Endodermal cell (in vitro differentiated cells): Measurements from ENCODE around the gene RGS19. TPM values are rescaled to one million over a fixed set of nuclear protein-coding genes. Genes with fewer than 3 reads are reported as not detected.

Source experiments
- DNase-seq: peaks from one replicate; pipeline ENCODE4 v3.0.0-alpha.2; 2017
- H3K27ac ChIP-seq: 2 replicates; pipeline ENCODE4 v1.5.1; 2013; ENCODE audit warnings: mild to moderate bottlenecking, low read depth, low read length, moderate library complexity
- H3K27me3 ChIP-seq: 2 replicates; pipeline ENCODE4 v1.6.1; 2013; ENCODE audit warnings: mild to moderate bottlenecking, low read length, moderate library complexity; ENCODE audit not compliant: insufficient read depth, control insufficient read depth, poor library complexity, severe bottlenecking
- H3K36me3 ChIP-seq: 2 replicates; pipeline ENCODE4 v1.7.0; 2013; ENCODE audit warnings: mild to moderate bottlenecking, low read length, moderate library complexity; ENCODE audit not compliant: control insufficient read depth, insufficient read depth
- H3K4me1 ChIP-seq: one replicate; pipeline ENCODE4 v1.7.0; 2013; ENCODE audit warnings: low read length; ENCODE audit not compliant: control insufficient read depth, insufficient read depth
- H3K4me3 ChIP-seq: 2 replicates; pipeline ENCODE4 v1.5.1; 2013; ENCODE audit warnings: mild to moderate bottlenecking, low read length, moderate library complexity
- H3K9ac ChIP-seq: 2 replicates; pipeline ENCODE4 v1.6.1; 2013; ENCODE audit warnings: mild to moderate bottlenecking, low read length, moderate library complexity; ENCODE audit not compliant: poor library complexity, severe bottlenecking; ENCODE audit errors: extremely low read depth
- H3K9me3 ChIP-seq: 2 replicates; pipeline ENCODE4 v1.6.1; 2013; ENCODE audit warnings: mild to moderate bottlenecking, low read length, moderate library complexity; ENCODE audit not compliant: control insufficient read depth
- H3K27ac Mint-ChIP-seq: 2 replicates; pipeline ENCODE4 v1.8.0; 2020; ENCODE audit warnings: mixed read lengths
- H3K27me3 Mint-ChIP-seq: 2 replicates; pipeline ENCODE4 v1.8.0; 2021; ENCODE audit warnings: mild to moderate bottlenecking, mixed read lengths; ENCODE audit not compliant: insufficient read depth
- H3K36me3 Mint-ChIP-seq: 2 replicates; pipeline ENCODE4 v1.8.0; 2020; ENCODE audit warnings: low read depth, mixed read lengths
- H3K4me1 Mint-ChIP-seq: 2 replicates; pipeline ENCODE4 v1.8.0; 2020; ENCODE audit warnings: mixed read lengths
- H3K4me3 Mint-ChIP-seq: 2 replicates; pipeline ENCODE4 v1.8.0; 2020; ENCODE audit warnings: mild to moderate bottlenecking, moderate library complexity, mixed read lengths
- H3K9me3 Mint-ChIP-seq: 2 replicates; pipeline ENCODE4 v1.8.0; 2020; ENCODE audit warnings: mild to moderate bottlenecking, mixed read lengths
- CTCF ChIP-seq: fragments of 200-600 bp; sonication (generic); conservative IDR thresholded peaks from 2 replicates; pipeline ENCODE4 v1.5.0; 2021; ENCODE audit warnings: antibody characterized with exemption, mild to moderate bottlenecking
- WGBS, 2 experiments: methylation state at CpG; one replicate each; pipeline versions ENCODE4 v1.1.5 to v1.1.7; 2013; ENCODE audit warnings: missing lambda C conversion rate in 2 of 2, mixed read lengths in 1 of 2; ENCODE audit not compliant: insufficient coverage in 1 of 2, insufficient read length in 1 of 2; 5-methylcytosine and 5-hydroxymethylcytosine counted together
- total RNA-seq, 2 donors: library from RNA; stranded (reverse); fragmentation: NEBNext Ultra II Directional in 1 of 2; extraction: Animal tissue kit (Norgen Biotek cat#: 25700) in 1 of 2; gene quantifications; 2 replicates in 1 of 2; 3 replicates in 1 of 2; pipeline ENCODE4 v1.2.1, GENCODE V29; 2021

RGS19 gene
- total RNA-seq, 2 donors from 2014 or later = 14.6 to 15.8 TPM

- H3K27ac ChIP-seq = no peak overlapping the region
These were observed 2.3 kb upstream of the RGS19 start for GRCh38 chr20:64081624-64081964.

GRCh38 chr20:64080813-64081623, 1.7 kb upstream of the RGS19 start:
- Mint-ChIP-seq H3K27me3 (peaks cover 41% of the 10 kb centered on the region), H3K4me3 (peak overlapping the region; percentile 75), H3K27ac (no peak overlapping the region), H3K4me1 (peaks cover 19% of the 10 kb centered on the region), H3K36me3 (no peaks in the 10 kb centered on the region), H3K9me3 (no peaks in the 10 kb centered on the region)
- Histone ChIP-seq H3K4me3 (peak overlapping the region; percentile 79), H3K9ac (no peak overlapping the region), H3K9me3 (no peaks in the 10 kb centered on the region), H3K27me3 (peaks cover 33% of the 10 kb centered on the region), H3K27ac (no peak overlapping the region), H3K4me1 (no peaks in the 10 kb centered on the region), H3K36me3 (no peaks in the 10 kb centered on the region)
- no peak for DNase-seq
- WGBS, 2 experiments = 93 to 98% methylated on average over 7 to 17 of the region's 17 CpGs
- TF ChIP-seq CTCF = no peak

More at GRCh38 chr20:64081624-64081964, 2.3 kb upstream of the RGS19 start:
- no peaks in the 10 kb centered on the region for H3K4me1 ChIP-seq
- H3K9ac ChIP-seq = no peak overlapping the region
- H3K27me3 Mint-ChIP-seq = peaks cover 46% of the 10 kb centered on the region
- H3K4me3 ChIP-seq = no peak overlapping the region
- TF ChIP-seq CTCF = no peak
- no peak overlapping the region for H3K27ac Mint-ChIP-seq
- no peaks in the 10 kb centered on the region for H3K9me3 ChIP-seq
- no peaks in the 10 kb centered on the region for H3K36me3 ChIP-seq
- H3K4me1 Mint-ChIP-seq = peaks cover 19% of the 10 kb centered on the region
- no peaks in the 10 kb centered on the region for H3K9me3 Mint-ChIP-seq
- no peaks in the 10 kb centered on the region for H3K36me3 Mint-ChIP-seq
- WGBS, 2 experiments = 89 to 92% methylated on average over 6 of the region's 6 CpGs
- DNase-seq = no peak
- H3K4me3 Mint-ChIP-seq = no peak overlapping the region
- peaks cover 39% of the 10 kb centered on the region for H3K27me3 ChIP-seq

GRCh38 chr20:64080013-64080812, 895 bp upstream of the RGS19 start, which contains the start of gene OPRL1:
TSS of gene OPRL1 (plus strand) at chr20:64080082. CDS start at chr20:64092721, 12,639 bp downstream.
- peaks cover 19% of the 10 kb centered on the region for H3K4me1 Mint-ChIP-seq
- H3K36me3 Mint-ChIP-seq = no peaks in the 10 kb centered on the region
- H3K4me3 ChIP-seq = peak within 1 kb of the TSS; percentile 84
- H3K9me3 ChIP-seq = no peaks in the 10 kb centered on the region
- no peaks in the 10 kb centered on the region for H3K4me1 ChIP-seq
- peak within 1 kb of the TSS; percentile 71 for H3K9ac ChIP-seq
- no peaks in the 10 kb centered on the region for H3K9me3 Mint-ChIP-seq
- no peak for DNase-seq
- H3K4me3 Mint-ChIP-seq = peak within 1 kb of the TSS; percentile 75
- peaks cover 25% of the 10 kb centered on the region for H3K27me3 ChIP-seq
- H3K36me3 ChIP-seq = no peaks in the 10 kb centered on the region
- WGBS, 2 experiments = 14 to 17% methylated on average over 30 to 62 of the region's 62 CpGs
- peaks cover 33% of the 10 kb centered on the region for H3K27me3 Mint-ChIP-seq
- H3K27ac ChIP-seq = no peak within 1 kb of the TSS
- TF ChIP-seq CTCF = no peak
- no peak within 1 kb of the TSS for H3K27ac Mint-ChIP-seq
